Measurements from ENCODE around the gene TMEM192. TPM values are rescaled to one million over a fixed set of nuclear protein-coding genes. Genes with fewer than 3 reads are reported as not detected.

Gene TMEM192
- total RNA-seq, 1 experiment from 2014 or later: 19.4 TPM

DNA sequence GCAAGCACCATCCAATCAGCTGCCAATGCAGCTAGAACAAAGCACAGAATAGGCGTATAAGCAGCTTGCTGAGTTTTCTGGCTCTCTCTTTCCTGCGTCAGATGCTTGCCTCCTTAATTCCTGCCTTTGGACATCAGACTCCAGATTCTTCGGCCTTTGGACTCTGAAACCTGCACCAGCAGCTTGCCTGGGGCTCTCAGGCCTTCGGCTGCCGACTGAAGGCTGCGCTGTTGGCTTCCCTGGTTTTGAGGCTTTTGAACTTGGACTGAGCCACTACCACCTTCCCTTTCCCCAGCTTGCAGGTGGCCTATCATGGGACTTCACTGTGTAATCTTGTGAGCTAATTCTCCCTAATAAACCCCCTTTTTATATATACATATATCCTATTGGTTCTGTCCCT lies 6.1 kb downstream of the TMEM192 start:
- BruUV-seq (replicated peaks): no TSS peak
- POLR2A ChIA-PET: interaction anchor here (0.9 kb wide), 1 partner anchor 10 kb away, joined by 5 read pairs; no protein-coding TSS in a partner anchor
- Histone ChIP-seq H3K9me3 (no peaks in the 10 kb centered on the region), H3K4me1 (peaks cover 28% of the 10 kb centered on the region), H3K27me3 (replicated peaks; ENCODE audit: control insufficient read depth, insufficient read depth, low read length) (no peaks in the 10 kb centered on the region), H3K4me3 (ENCODE audit: low read depth, low read length) (no peak overlapping the region), H3K36me3 (ENCODE audit: control insufficient read depth, insufficient read depth, low read length) (no peaks in the 10 kb centered on the region)
- CTCF ChIA-PET: interaction anchor here (0.7 to 2.9 kb wide), 2 partner anchors 9 to 25 kb away, joined by 3 to 19 read pairs; no protein-coding TSS in a partner anchor
- H3K9me3 Mint-ChIP-seq (ENCODE audit: unreplicated experiment): no peaks in the 10 kb centered on the region
- no peaks in the 10 kb centered on the region for H3K27me3 Mint-ChIP-seq (ENCODE audit: insufficient read depth, unreplicated experiment)
- peak; percentile 71 to 75 for DNase-seq
- intact Hi-C loops (cut with micrococcal nuclease; ENCODE audit: unreplicated experiment): no loop called here
- peak overlapping the region; percentile 65 for H3K27ac Mint-ChIP-seq (ENCODE audit: unreplicated experiment)
- peaks cover 34% of the 10 kb centered on the region for H3K4me1 Mint-ChIP-seq (ENCODE audit: low read depth, unreplicated experiment)
- peak overlapping the region; percentile 39 for H3K4me3 Mint-ChIP-seq (ENCODE audit: unreplicated experiment)
- TF ChIP-seq, protein P1, sequence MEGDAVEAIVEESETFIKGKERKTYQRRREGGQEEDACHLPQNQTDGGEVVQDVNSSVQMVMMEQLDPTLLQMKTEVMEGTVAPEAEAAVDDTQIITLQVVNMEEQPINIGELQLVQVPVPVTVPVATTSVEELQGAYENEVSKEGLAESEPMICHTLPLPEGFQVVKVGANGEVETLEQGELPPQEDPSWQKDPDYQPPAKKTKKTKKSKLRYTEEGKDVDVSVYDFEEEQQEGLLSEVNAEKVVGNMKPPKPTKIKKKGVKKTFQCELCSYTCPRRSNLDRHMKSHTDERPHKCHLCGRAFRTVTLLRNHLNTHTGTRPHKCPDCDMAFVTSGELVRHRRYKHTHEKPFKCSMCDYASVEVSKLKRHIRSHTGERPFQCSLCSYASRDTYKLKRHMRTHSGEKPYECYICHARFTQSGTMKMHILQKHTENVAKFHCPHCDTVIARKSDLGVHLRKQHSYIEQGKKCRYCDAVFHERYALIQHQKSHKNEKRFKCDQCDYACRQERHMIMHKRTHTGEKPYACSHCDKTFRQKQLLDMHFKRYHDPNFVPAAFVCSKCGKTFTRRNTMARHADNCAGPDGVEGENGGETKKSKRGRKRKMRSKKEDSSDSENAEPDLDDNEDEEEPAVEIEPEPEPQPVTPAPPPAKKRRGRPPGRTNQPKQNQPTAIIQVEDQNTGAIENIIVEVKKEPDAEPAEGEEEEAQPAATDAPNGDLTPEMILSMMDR (IDR thresholded peaks at IDR 0.05; ENCODE audit: insufficient read depth in 1 of 2, low read depth in 1 of 2, low read length in 1 of 2, severe bottlenecking in 1 of 2, unreplicated experiment in 1 of 2): no peak
- H3K36me3 Mint-ChIP-seq (ENCODE audit: insufficient read depth, unreplicated experiment): peaks cover 16% of the 10 kb centered on the region

DNA sequence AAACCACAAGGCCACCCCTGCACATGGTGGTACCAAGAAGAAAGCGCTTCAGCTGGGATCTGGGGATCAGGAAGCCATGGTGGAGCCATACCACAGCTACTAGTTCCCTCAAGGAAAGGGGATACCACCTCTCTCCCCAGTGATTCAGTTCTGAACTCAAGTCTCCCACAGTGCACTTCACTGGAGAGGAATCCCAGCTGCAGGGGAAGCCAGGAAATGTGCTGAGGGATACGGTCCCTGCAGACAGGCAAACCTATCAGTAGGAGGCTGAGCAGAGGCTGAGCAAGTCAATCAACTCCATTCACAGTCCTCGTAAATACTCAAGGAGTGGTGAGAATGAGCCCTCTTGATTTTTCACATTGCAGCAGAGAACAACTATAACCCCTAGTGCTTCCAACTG lies 11.0 kb downstream of the TMEM192 start:
- peaks cover 22% of the 10 kb centered on the region for H3K36me3 Mint-ChIP-seq (ENCODE audit: insufficient read depth, unreplicated experiment)

DNA sequence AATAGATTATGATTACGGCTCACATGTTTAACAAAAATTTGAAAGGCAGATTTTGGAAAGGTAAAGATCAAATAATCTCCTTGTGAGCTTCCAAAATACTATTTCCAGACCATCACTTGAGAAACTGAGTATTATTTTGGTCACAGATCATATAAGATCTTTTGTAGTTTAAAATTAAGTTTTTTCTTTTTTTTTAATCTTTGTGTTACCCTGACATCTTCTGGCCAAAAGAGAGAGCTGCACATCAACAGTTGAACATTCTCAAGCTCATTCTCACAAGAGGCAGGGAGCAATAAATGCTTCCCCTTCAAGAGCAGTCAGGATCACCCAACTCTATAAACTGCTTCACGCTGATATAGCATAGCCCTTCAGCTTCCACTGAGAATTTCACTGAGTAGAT lies 15.9 kb downstream of the TMEM192 start:
- BruUV-seq (replicated peaks): no TSS peak
- Mint-ChIP-seq H3K36me3 (ENCODE audit: insufficient read depth, unreplicated experiment) (peaks cover 27% of the 10 kb centered on the region), H3K27me3 (ENCODE audit: insufficient read depth, unreplicated experiment) (no peaks in the 10 kb centered on the region), H3K27ac (ENCODE audit: unreplicated experiment) (no peak overlapping the region), H3K4me1 (ENCODE audit: low read depth, unreplicated experiment) (no peaks in the 10 kb centered on the region), H3K9me3 (ENCODE audit: unreplicated experiment) (no peaks in the 10 kb centered on the region), H3K4me3 (ENCODE audit: unreplicated experiment) (no peak overlapping the region)
- no peak overlapping the region for H3K4me3 ChIP-seq (ENCODE audit: low read depth, low read length)
- ChIA-PET POLR2A (interaction anchor here (0.6 to 1.0 kb wide), 3 partner anchors 10 to 116 kb away, joined by 3 to 5 read pairs (median 3); no protein-coding TSS in a partner anchor), CTCF (interaction anchor here (0.6 to 1.4 kb wide), 11 partner anchors 10 to 700 kb away, joined by 3 to 19 read pairs (median 4); partner anchors contain the start of gene TMEM192)
- H3K36me3 ChIP-seq (ENCODE audit: control insufficient read depth, insufficient read depth, low read length): no peaks in the 10 kb centered on the region
- TF ChIP-seq, protein P1 (IDR thresholded peaks at IDR 0.05; ENCODE audit: insufficient read depth in 1 of 2, low read depth in 1 of 2, low read length in 1 of 2, severe bottlenecking in 1 of 2, unreplicated experiment in 1 of 2): peak; percentile 54 to 63
- H3K4me1 ChIP-seq: no peaks in the 10 kb centered on the region
- peak in 1 of 2 experiments; percentile 18 for DNase-seq
- intact Hi-C loops (cut with micrococcal nuclease; ENCODE audit: unreplicated experiment): loop anchor here (2.0 to 10.0 kb wide), 3 partner anchors 92 to 319 kb away; no protein-coding TSS in a partner anchor
- no peaks in the 10 kb centered on the region for H3K27me3 ChIP-seq (replicated peaks; ENCODE audit: control insufficient read depth, insufficient read depth, low read length)
- no peaks in the 10 kb centered on the region for H3K9me3 ChIP-seq

More for the DNA sequence above, 11.0 kb downstream of the TMEM192 start:
- CTCF ChIA-PET: no interaction called here
- intact Hi-C loops (cut with micrococcal nuclease; ENCODE audit: unreplicated experiment): no loop called here
- BruUV-seq (replicated peaks): no TSS peak
- POLR2A ChIA-PET: no interaction called here
- Mint-ChIP-seq H3K4me1 (ENCODE audit: low read depth, unreplicated experiment) (peaks cover 17% of the 10 kb centered on the region), H3K27me3 (ENCODE audit: insufficient read depth, unreplicated experiment) (no peaks in the 10 kb centered on the region), H3K4me3 (ENCODE audit: unreplicated experiment) (no peak overlapping the region), H3K9me3 (ENCODE audit: unreplicated experiment) (no peaks in the 10 kb centered on the region), H3K27ac (ENCODE audit: unreplicated experiment) (no peak overlapping the region)
- Histone ChIP-seq H3K36me3 (ENCODE audit: control insufficient read depth, insufficient read depth, low read length) (no peaks in the 10 kb centered on the region), H3K4me1 (peaks cover 17% of the 10 kb centered on the region), H3K9me3 (no peaks in the 10 kb centered on the region), H3K27me3 (replicated peaks; ENCODE audit: control insufficient read depth, insufficient read depth, low read length) (no peaks in the 10 kb centered on the region), H3K4me3 (ENCODE audit: low read depth, low read length) (no peak overlapping the region)
- TF ChIP-seq, protein P1 (IDR thresholded peaks at IDR 0.05; ENCODE audit: insufficient read depth in 1 of 2, low read depth in 1 of 2, low read length in 1 of 2, severe bottlenecking in 1 of 2, unreplicated experiment in 1 of 2): no peak
- DNase-seq: no peak
